ENCODE measurements around the gene TRIB2. TPM values are rescaled to one million over a fixed set of nuclear protein-coding genes. Genes with fewer than 3 reads are reported as not detected.

The TRIB2 gene
- polyA plus RNA-seq, 3 donors = 13.0 to 31.6 (median 27.4) TPM

- H3K27ac ChIP-seq (ENCODE audit: low read depth, low read length) = no peak overlapping the region
- WGBS, 3 donors = 0% methylated on average over 73 to 74 of the region's 74 CpGs
These were observed 667 bp downstream of the TRIB2 start for GRCh38 chr2:12717191-12718014.

- WGBS, 3 donors = 0 to 1% (median 1%) methylated on average over 50 of the region's 50 CpGs
- no peak overlapping the region for H3K27ac ChIP-seq (ENCODE audit: low read depth, low read length)
These were observed 1.4 kb downstream of the TRIB2 start for GRCh38 chr2:12718015-12718671.

GRCh38 chr2:12718711-12719399, 2.1 kb downstream of the TRIB2 start:
- 2 to 5% (median 5%) methylated on average over 33 of the region's 33 CpGs for WGBS, 3 donors
- H3K27ac ChIP-seq (ENCODE audit: low read depth, low read length) = no peak overlapping the region

GRCh38 chr2:12719400-12720277, 2.9 kb downstream of the TRIB2 start:
- WGBS, 3 donors = 21 to 36% (median 28%) methylated on average over 9 of the region's 9 CpGs
- no peak overlapping the region for H3K27ac ChIP-seq (ENCODE audit: low read depth, low read length)

GRCh38 chr2:12720278-12720620, 3.5 kb downstream of the TRIB2 start:
- no peak overlapping the region for H3K27ac ChIP-seq (ENCODE audit: low read depth, low read length)
- WGBS, 3 donors = 35 to 43% (median 39%) methylated on average over 1 of the region's 1 CpG

- WGBS, 3 donors = 35 to 59% (median 41%) methylated on average over 2 of the region's 2 CpGs
- no peak overlapping the region for H3K27ac ChIP-seq (ENCODE audit: low read depth, low read length)
These were observed 4.1 kb downstream of the TRIB2 start for GRCh38 chr2:12720754-12721378.

- no peak overlapping the region for H3K27ac ChIP-seq (ENCODE audit: low read depth, low read length)
- WGBS, 3 donors = 54 to 84% (median 59%) methylated on average over 14 of the region's 14 CpGs
These were observed 5.1 kb downstream of the TRIB2 start for GRCh38 chr2:12721566-12722446.

- WGBS, 3 donors = 76 to 85% (median 80%) methylated on average over 7 of the region's 7 CpGs
- H3K27ac ChIP-seq (ENCODE audit: low read depth, low read length) = no peak overlapping the region
These were observed 5.9 kb downstream of the TRIB2 start for GRCh38 chr2:12722447-12723316.

- no peak overlapping the region for H3K27ac ChIP-seq (ENCODE audit: low read depth, low read length)
- 75 to 91% (median 81%) methylated on average over 8 of the region's 8 CpGs for WGBS, 3 donors
These were observed 7.2 kb downstream of the TRIB2 start for GRCh38 chr2:12723736-12724463.

GRCh38 chr2:12725233-12726187, 8.8 kb downstream of the TRIB2 start:
- H3K27ac ChIP-seq (ENCODE audit: low read depth, low read length) = no peak overlapping the region
- 74 to 79% (median 74%) methylated on average over 12 of the region's 12 CpGs for WGBS, 3 donors

GRCh38 chr2:12726271-12726670, 9.5 kb downstream of the TRIB2 start:
- no peak overlapping the region for H3K27ac ChIP-seq (ENCODE audit: low read depth, low read length)
- WGBS, 3 donors = 57 to 85% (median 65%) methylated on average over 2 of the region's 2 CpGs

- no peak overlapping the region for H3K27ac ChIP-seq (ENCODE audit: low read depth, low read length)
- WGBS, 3 donors = 72 to 88% (median 86%) methylated on average over 6 of the region's 6 CpGs
These were observed 10.3 kb downstream of the TRIB2 start for GRCh38 chr2:12727065-12727464.

- WGBS, 3 donors = 66 to 79% (median 78%) methylated on average over 5 of the region's 5 CpGs
- H3K27ac ChIP-seq (ENCODE audit: low read depth, low read length) = no peak overlapping the region
These were observed 10.9 kb downstream of the TRIB2 start for GRCh38 chr2:12727641-12728040.

GRCh38 chr2:12728221-12728777, 11.6 kb downstream of the TRIB2 start:
- 62 to 84% (median 70%) methylated on average over 9 of the region's 9 CpGs for WGBS, 3 donors
- H3K27ac ChIP-seq (ENCODE audit: low read depth, low read length) = no peak overlapping the region

Data from adipose tissue (tissue), 3 donors.